ENCODE results near the gene ATP8B2. TPM values are rescaled to one million over a fixed set of nuclear protein-coding genes. Genes with fewer than 3 reads are reported as not detected.
A peak's percentile ranks its signal among the peaks of the same experiment; 100 is the strongest.
"Not testable (repeated sequence)": the region's sequence is repeated elsewhere in the genome, so short reads cannot be mapped to it uniquely, and the experiment has no call there.

ATP8B2 gene, protein sequence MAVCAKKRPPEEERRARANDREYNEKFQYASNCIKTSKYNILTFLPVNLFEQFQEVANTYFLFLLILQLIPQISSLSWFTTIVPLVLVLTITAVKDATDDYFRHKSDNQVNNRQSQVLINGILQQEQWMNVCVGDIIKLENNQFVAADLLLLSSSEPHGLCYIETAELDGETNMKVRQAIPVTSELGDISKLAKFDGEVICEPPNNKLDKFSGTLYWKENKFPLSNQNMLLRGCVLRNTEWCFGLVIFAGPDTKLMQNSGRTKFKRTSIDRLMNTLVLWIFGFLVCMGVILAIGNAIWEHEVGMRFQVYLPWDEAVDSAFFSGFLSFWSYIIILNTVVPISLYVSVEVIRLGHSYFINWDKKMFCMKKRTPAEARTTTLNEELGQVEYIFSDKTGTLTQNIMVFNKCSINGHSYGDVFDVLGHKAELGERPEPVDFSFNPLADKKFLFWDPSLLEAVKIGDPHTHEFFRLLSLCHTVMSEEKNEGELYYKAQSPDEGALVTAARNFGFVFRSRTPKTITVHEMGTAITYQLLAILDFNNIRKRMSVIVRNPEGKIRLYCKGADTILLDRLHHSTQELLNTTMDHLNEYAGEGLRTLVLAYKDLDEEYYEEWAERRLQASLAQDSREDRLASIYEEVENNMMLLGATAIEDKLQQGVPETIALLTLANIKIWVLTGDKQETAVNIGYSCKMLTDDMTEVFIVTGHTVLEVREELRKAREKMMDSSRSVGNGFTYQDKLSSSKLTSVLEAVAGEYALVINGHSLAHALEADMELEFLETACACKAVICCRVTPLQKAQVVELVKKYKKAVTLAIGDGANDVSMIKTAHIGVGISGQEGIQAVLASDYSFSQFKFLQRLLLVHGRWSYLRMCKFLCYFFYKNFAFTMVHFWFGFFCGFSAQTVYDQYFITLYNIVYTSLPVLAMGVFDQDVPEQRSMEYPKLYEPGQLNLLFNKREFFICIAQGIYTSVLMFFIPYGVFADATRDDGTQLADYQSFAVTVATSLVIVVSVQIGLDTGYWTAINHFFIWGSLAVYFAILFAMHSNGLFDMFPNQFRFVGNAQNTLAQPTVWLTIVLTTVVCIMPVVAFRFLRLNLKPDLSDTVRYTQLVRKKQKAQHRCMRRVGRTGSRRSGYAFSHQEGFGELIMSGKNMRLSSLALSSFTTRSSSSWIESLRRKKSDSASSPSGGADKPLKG
- total RNA-seq = 10 to 100 TPM; 25.1 to 33.1 (median 27.3) TPM
- 15.9 TPM for polyA plus RNA-seq
- long read RNA-seq, donor 1, partial matches to known transcripts = 5 of 11 reads
- long read RNA-seq, donor 1, other reads (novel, unspliced or antisense) = 6 of 11 reads
- long read RNA-seq, donor 2, partial matches to known transcripts = 1 of 7 reads
- long read RNA-seq, donor 2, other reads (novel, unspliced or antisense) = 6 of 7 reads
- long read RNA-seq, donor 3, partial matches to known transcripts = 4 of 4 reads
- long read RNA-seq, donor 3, other reads (novel, unspliced or antisense) = 0 of 4 reads
- long read RNA-seq, donor 4, partial matches to known transcripts = 0 of 1 reads
- long read RNA-seq, donor 4, other reads (novel, unspliced or antisense) = 1 of 1 reads

GRCh38 chr1:154324669-154325582 lies at the start of gene ATP8B2:
Gene ATP8B2 (plus strand): TSS chr1:154325525. CDS start chr1:154328142, 2,617 bp downstream.
- DNase-seq = peak; percentile 77 to 90 (median 88)
- Histone ChIP-seq H3K9me3 (ENCODE audit: control insufficient read depth, low read length) (no peaks in the 10 kb centered on the region), H3K27me3 (ENCODE audit: control insufficient read depth, insufficient read depth) (no peaks in the 10 kb centered on the region), H3K4me1 (ENCODE audit: control insufficient read depth, insufficient read depth, low read length) (peaks cover 13% of the 10 kb centered on the region), H3K27ac (ENCODE audit: low read length) (peak within 1 kb of the TSS; percentile 87), H3K4me3 (ENCODE audit: low read length) (peak within 1 kb of the TSS; percentile 97)
- intact Hi-C loops (cut with DNase I) = loop anchor here in 1 of 4 donors (10.0 kb wide), 1 partner anchor 100 kb away; the partner anchor contains the start of gene UBAP2L
- WGBS = under 1% methylated on average over 56 of the region's 56 CpGs
- peak; percentile 51 to 58 for ATAC-seq

- peak in 1 of 3 donors; percentile 51 for DNase-seq
- no peaks in the 10 kb centered on the region for H3K27me3 ChIP-seq (ENCODE audit: control insufficient read depth, insufficient read depth)
- H3K4me1 ChIP-seq (ENCODE audit: control insufficient read depth, insufficient read depth, low read length) = no peaks in the 10 kb centered on the region
- H3K9me3 ChIP-seq (ENCODE audit: control insufficient read depth, low read length) = no peaks in the 10 kb centered on the region
- no peak overlapping the region for H3K4me3 ChIP-seq (ENCODE audit: low read length)
- intact Hi-C loops (cut with DNase I) = loop anchor here in 1 of 4 donors (10.0 kb wide), 1 partner anchor 92 kb away; no protein-coding TSS in a partner anchor
- H3K27ac ChIP-seq (ENCODE audit: low read length) = no peak overlapping the region
- WGBS = 89% methylated on average over 7 of the region's 7 CpGs
- no peak for ATAC-seq
Measured at GRCh38 chr1:154276797-154277196, 48.5 kb upstream of the ATP8B2 start.

DNA sequence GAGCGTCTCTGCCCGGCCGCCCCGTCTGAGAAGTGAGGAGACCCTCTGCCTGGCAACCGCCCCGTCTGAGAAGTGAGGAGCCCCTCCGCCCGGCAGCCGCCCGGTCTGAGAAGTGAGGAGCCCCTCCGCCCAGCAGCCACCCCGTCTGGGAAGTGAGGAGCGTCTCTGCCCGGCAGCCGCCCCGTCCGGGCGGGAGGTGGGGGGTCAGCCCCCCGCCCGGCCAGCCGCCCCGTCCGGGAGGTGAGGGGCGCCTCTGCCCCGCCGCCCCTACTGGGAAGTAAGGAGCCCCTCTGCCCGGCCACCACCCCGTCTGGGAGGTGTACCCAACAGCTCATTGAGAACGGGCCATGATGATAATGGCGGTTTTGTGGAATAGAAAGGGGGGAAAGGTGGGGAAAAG lies 37.7 kb upstream of the ATP8B2 start:
- H3K4me3 ChIP-seq (ENCODE audit: low read length); ATAC-seq; DNase-seq; H3K9me3 ChIP-seq (ENCODE audit: control insufficient read depth, low read length); H3K27me3 ChIP-seq (ENCODE audit: control insufficient read depth, insufficient read depth); intact Hi-C loops (cut with DNase I); H3K4me1 ChIP-seq (ENCODE audit: control insufficient read depth, insufficient read depth, low read length); H3K27ac ChIP-seq (ENCODE audit: low read length): not testable (repeated sequence)
- 87% methylated on average over 18 of the region's 30 CpGs for WGBS

DNA sequence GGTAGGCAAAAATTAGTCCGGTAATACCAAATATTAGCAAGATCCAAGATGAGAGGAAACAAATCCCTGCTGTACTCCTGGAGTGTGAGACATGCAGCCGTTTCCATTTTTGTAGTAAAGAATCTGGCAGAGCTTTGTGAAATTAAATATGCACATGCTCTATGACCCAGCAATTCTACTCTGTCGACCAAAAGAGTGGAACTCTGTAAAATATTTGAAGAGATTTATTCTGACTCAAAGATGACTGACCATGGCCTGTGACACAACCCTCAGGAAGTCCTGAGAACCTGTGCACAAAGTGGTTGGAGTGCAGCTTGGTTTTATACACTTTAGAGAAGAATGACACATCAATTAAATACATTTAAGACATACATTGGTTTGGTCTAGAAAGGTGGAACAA lies 36.7 kb upstream of the ATP8B2 start:
- no peaks in the 10 kb centered on the region for H3K27me3 ChIP-seq (ENCODE audit: control insufficient read depth, insufficient read depth)
- no peaks in the 10 kb centered on the region for H3K4me1 ChIP-seq (ENCODE audit: control insufficient read depth, insufficient read depth, low read length)
- DNase-seq = no peak
- H3K4me3 ChIP-seq (ENCODE audit: low read length) = no peak overlapping the region
- H3K27ac ChIP-seq (ENCODE audit: low read length) = no peak overlapping the region
- ATAC-seq = no peak
- 67% methylated on average over 3 of the region's 3 CpGs for WGBS
- H3K9me3 ChIP-seq (ENCODE audit: control insufficient read depth, low read length) = no peaks in the 10 kb centered on the region
- intact Hi-C loops (cut with DNase I) = no loop called here

DNA sequence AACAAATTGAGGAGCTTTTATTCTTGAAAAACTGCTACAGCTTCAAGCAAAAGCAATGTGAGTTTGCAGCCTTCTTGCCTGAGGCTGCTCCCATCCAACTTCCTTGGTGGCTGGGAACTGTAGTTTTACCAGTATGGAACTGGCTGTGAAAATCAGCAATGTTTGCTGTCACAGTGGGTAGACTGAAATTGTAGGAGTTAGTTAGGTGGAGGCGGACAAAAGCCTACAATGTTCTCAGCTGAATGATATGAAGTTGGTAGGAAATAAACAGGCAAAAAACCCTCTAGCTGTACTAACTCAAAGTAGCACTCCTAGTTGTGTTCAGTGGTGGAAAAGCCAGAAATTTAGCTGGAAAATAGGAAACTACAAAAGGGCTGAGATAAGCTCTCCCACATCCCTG lies 34.4 kb upstream of the ATP8B2 start:
- Histone ChIP-seq H3K27me3 (ENCODE audit: control insufficient read depth, insufficient read depth) (no peaks in the 10 kb centered on the region), H3K4me1 (ENCODE audit: control insufficient read depth, insufficient read depth, low read length) (no peaks in the 10 kb centered on the region), H3K9me3 (ENCODE audit: control insufficient read depth, low read length) (peaks cover 2% of the 10 kb centered on the region), H3K4me3 (ENCODE audit: low read length) (no peak overlapping the region), H3K27ac (ENCODE audit: low read length) (no peak overlapping the region)
- intact Hi-C loops (cut with DNase I) = no loop called here
- ATAC-seq = no peak
- DNase-seq = no peak
- 76% methylated on average over 1 of the region's 1 CpG for WGBS

GRCh38 chr1:154295408-154296235 lies 29.7 kb upstream of the ATP8B2 start:
- intact Hi-C loops (cut with DNase I) = no loop called here
- WGBS = 78% methylated on average over 8 of the region's 8 CpGs
- DNase-seq = no peak
- H3K4me1 ChIP-seq (ENCODE audit: control insufficient read depth, insufficient read depth, low read length) = no peaks in the 10 kb centered on the region
- no peaks in the 10 kb centered on the region for H3K27me3 ChIP-seq (ENCODE audit: control insufficient read depth, insufficient read depth)
- H3K27ac ChIP-seq (ENCODE audit: low read length) = no peak overlapping the region
- H3K4me3 ChIP-seq (ENCODE audit: low read length) = no peak overlapping the region
- H3K9me3 ChIP-seq (ENCODE audit: control insufficient read depth, low read length) = peaks cover 2% of the 10 kb centered on the region
- no peak for ATAC-seq

GRCh38 chr1:154301582-154301981 lies 23.7 kb upstream of the ATP8B2 start:
- WGBS = 59% methylated on average over 1 of the region's 1 CpG
- DNase-seq = no peak
- no peak overlapping the region for H3K27ac ChIP-seq (ENCODE audit: low read length)
- no peaks in the 10 kb centered on the region for H3K9me3 ChIP-seq (ENCODE audit: control insufficient read depth, low read length)
- intact Hi-C loops (cut with DNase I) = no loop called here
- ATAC-seq = no peak
- H3K27me3 ChIP-seq (ENCODE audit: control insufficient read depth, insufficient read depth) = no peaks in the 10 kb centered on the region
- H3K4me1 ChIP-seq (ENCODE audit: control insufficient read depth, insufficient read depth, low read length) = no peaks in the 10 kb centered on the region
- H3K4me3 ChIP-seq (ENCODE audit: low read length) = no peak overlapping the region

- WGBS = 79% methylated on average over 9 of the region's 9 CpGs
- no peaks in the 10 kb centered on the region for H3K4me1 ChIP-seq (ENCODE audit: control insufficient read depth, insufficient read depth, low read length)
- no peak overlapping the region for H3K27ac ChIP-seq (ENCODE audit: low read length)
- no peak overlapping the region for H3K4me3 ChIP-seq (ENCODE audit: low read length)
- no peak for ATAC-seq
- no peaks in the 10 kb centered on the region for H3K27me3 ChIP-seq (ENCODE audit: control insufficient read depth, insufficient read depth)
- intact Hi-C loops (cut with DNase I) = no loop called here
- no peaks in the 10 kb centered on the region for H3K9me3 ChIP-seq (ENCODE audit: control insufficient read depth, low read length)
- no peak for DNase-seq
Measured at GRCh38 chr1:154304664-154305337, 20.5 kb upstream of the ATP8B2 start.

- no peak for ATAC-seq
- 84% methylated on average over 3 of the region's 3 CpGs for WGBS
Measured at GRCh38 chr1:154306151-154306550, 19.2 kb upstream of the ATP8B2 start.

More at GRCh38 chr1:154306151-154306550, 19.2 kb upstream of the ATP8B2 start:
- H3K27ac ChIP-seq (ENCODE audit: low read length) = no peak overlapping the region
- no peak overlapping the region for H3K4me3 ChIP-seq (ENCODE audit: low read length)
- no peaks in the 10 kb centered on the region for H3K9me3 ChIP-seq (ENCODE audit: control insufficient read depth, low read length)
- no peak for DNase-seq
- intact Hi-C loops (cut with DNase I) = no loop called here
- no peaks in the 10 kb centered on the region for H3K27me3 ChIP-seq (ENCODE audit: control insufficient read depth, insufficient read depth)
- no peaks in the 10 kb centered on the region for H3K4me1 ChIP-seq (ENCODE audit: control insufficient read depth, insufficient read depth, low read length)
